ENCODE data around the gene OTUD3.

Gene OTUD3

GRCh38 chr1:19946331-19946751, 64.1 kb downstream of the OTUD3 start:
- TF ChIP-seq CTCF (IDR thresholded peaks at IDR 0.05; ENCODE audit: control extremely low read depth, extremely low read depth, low read depth, missing control alignments) = no peak
- CTCF ChIA-PET = interaction anchor here (1.2 to 1.4 kb wide), 2 partner anchors 11 to 207 kb away, joined by 3 to 4 read pairs; no protein-coding TSS in a partner anchor
- POLR2A ChIA-PET = no interaction called here
- no peak for DNase-seq (ENCODE audit: extremely low spot score)

- no peak for TF ChIP-seq CTCF (IDR thresholded peaks at IDR 0.05; ENCODE audit: control extremely low read depth, extremely low read depth, low read depth, missing control alignments)
- no peak for DNase-seq (ENCODE audit: extremely low spot score)
- ChIA-PET POLR2A (no interaction called here), CTCF (interaction anchor here (1.4 kb wide), 1 partner anchor 11 kb away, joined by 4 read pairs; no protein-coding TSS in a partner anchor)
Observed at GRCh38 chr1:19946971-19947370, 64.8 kb downstream of the OTUD3 start.

GRCh38 chr1:19949016-19949415, 66.8 kb downstream of the OTUD3 start:
- CTCF ChIA-PET = interaction anchor here (1.1 kb wide), 2 partner anchors 11 to 203 kb away, joined by 3 to 4 read pairs; no protein-coding TSS in a partner anchor

GRCh38 chr1:19954059-19954458, 71.9 kb downstream of the OTUD3 start:
- no peak for TF ChIP-seq CTCF (IDR thresholded peaks at IDR 0.05; ENCODE audit: control extremely low read depth, extremely low read depth, low read depth, missing control alignments)
- ChIA-PET POLR2A (no interaction called here), CTCF (no interaction called here)
- no peak for DNase-seq (ENCODE audit: extremely low spot score)

More at GRCh38 chr1:19949016-19949415, 66.8 kb downstream of the OTUD3 start:
- no peak for DNase-seq (ENCODE audit: extremely low spot score)
- POLR2A ChIA-PET = no interaction called here
- TF ChIP-seq CTCF (IDR thresholded peaks at IDR 0.05; ENCODE audit: control extremely low read depth, extremely low read depth, low read depth, missing control alignments) = no peak

- DNase-seq (ENCODE audit: extremely low spot score) = no peak
- POLR2A ChIA-PET = no interaction called here
- CTCF ChIA-PET = no interaction called here
- no peak for TF ChIP-seq CTCF (IDR thresholded peaks at IDR 0.05; ENCODE audit: control extremely low read depth, extremely low read depth, low read depth, missing control alignments)
Observed at GRCh38 chr1:19955534-19956170, 73.5 kb downstream of the OTUD3 start.

- no peak for TF ChIP-seq CTCF (IDR thresholded peaks at IDR 0.05; ENCODE audit: control extremely low read depth, extremely low read depth, low read depth, missing control alignments)
- DNase-seq (ENCODE audit: extremely low spot score) = no peak
- CTCF ChIA-PET = interaction anchor here (1.0 to 1.4 kb wide), 2 partner anchors 12 to 194 kb away, joined by 3 to 4 read pairs; no protein-coding TSS in a partner anchor
- POLR2A ChIA-PET = no interaction called here
Observed at GRCh38 chr1:19957779-19958178, 75.6 kb downstream of the OTUD3 start.
